Measurements from ENCODE around the gene EID1.

EID1 gene

DNA sequence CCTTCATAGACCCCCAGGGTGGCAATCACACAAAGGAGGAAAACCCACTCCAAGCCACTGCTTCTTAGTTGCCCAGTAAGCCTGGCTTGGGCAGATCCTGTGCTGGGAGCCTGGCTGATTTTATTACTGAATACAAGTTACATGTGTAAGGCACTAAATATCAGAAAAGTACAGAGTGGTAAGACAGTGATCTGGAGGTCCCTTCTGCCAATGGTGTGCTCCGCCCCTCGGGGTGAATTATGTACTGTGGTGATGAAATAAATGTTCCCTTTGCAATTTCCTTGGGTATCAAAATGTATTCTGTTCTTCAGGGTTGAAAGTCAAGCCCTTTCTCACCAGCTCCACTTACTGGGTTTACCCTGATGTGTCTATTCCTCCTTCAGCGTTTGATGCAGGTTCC lies 38.8 kb downstream of the EID1 start:
- no peak for TF ChIP-seq EZH2phosphoT487 (conservative IDR thresholded peaks at IDR 0.05; ENCODE audit: low read length)
- TF ChIP-seq, protein P1, sequence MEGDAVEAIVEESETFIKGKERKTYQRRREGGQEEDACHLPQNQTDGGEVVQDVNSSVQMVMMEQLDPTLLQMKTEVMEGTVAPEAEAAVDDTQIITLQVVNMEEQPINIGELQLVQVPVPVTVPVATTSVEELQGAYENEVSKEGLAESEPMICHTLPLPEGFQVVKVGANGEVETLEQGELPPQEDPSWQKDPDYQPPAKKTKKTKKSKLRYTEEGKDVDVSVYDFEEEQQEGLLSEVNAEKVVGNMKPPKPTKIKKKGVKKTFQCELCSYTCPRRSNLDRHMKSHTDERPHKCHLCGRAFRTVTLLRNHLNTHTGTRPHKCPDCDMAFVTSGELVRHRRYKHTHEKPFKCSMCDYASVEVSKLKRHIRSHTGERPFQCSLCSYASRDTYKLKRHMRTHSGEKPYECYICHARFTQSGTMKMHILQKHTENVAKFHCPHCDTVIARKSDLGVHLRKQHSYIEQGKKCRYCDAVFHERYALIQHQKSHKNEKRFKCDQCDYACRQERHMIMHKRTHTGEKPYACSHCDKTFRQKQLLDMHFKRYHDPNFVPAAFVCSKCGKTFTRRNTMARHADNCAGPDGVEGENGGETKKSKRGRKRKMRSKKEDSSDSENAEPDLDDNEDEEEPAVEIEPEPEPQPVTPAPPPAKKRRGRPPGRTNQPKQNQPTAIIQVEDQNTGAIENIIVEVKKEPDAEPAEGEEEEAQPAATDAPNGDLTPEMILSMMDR (IDR thresholded peaks at IDR 0.05; ENCODE audit: insufficient read depth, low read length, poor library complexity, severe bottlenecking), result no peak
- Histone ChIP-seq H3K4me3 (ENCODE audit: insufficient read depth, low read length, poor library complexity, severe bottlenecking) (no peak overlapping the region), H3K9me3 (ENCODE audit: insufficient read depth, low read length) (no peaks in the 10 kb centered on the region), H3K4me2 (ENCODE audit: low read depth, low read length, poor library complexity, severe bottlenecking) (no peak overlapping the region), H3K36me3 (ENCODE audit: low read length) (no peaks in the 10 kb centered on the region), H3K27ac (ENCODE audit: low read depth, low read length) (no peak overlapping the region), H2AFZ (ENCODE audit: low read depth, low read length, severe bottlenecking) (no peak overlapping the region), H4K20me1 (ENCODE audit: low read depth, low read length) (no peaks in the 10 kb centered on the region), H3K9me2 (replicated peaks; ENCODE audit: insufficient read depth, low read length) (no peaks in the 10 kb centered on the region), H3K9ac (ENCODE audit: low read length) (no peak overlapping the region), H3K27me3 (ENCODE audit: low read length) (no peaks in the 10 kb centered on the region), H3F3A (ENCODE audit: insufficient read depth) (no peaks in the 10 kb centered on the region), H3K79me2 (ENCODE audit: insufficient read depth, low read length) (no peaks in the 10 kb centered on the region)

DNA sequence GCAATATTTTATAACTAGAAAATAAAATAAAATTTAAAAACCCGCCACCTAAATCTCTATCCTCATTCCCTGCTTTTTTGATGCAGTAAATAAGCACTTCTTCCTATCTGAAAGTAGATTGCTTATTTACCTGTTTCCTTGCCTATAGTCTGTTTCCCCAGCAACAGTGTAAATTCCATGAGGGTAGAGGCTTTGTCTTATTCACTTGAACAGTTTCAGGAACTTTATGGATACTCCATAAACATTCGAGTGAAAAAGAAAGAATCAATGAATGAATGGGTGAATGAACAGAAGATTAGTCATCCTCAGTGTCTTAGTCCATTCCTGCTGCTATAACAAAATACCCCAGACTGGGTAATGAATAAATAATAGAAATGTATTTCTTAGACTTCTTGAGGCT lies 44.1 kb downstream of the EID1 start:
- Histone ChIP-seq H3F3A (ENCODE audit: insufficient read depth) (no peaks in the 10 kb centered on the region), H4K20me1 (ENCODE audit: low read depth, low read length) (no peaks in the 10 kb centered on the region), H3K4me2 (ENCODE audit: low read depth, low read length, poor library complexity, severe bottlenecking) (no peak overlapping the region), H3K79me2 (ENCODE audit: insufficient read depth, low read length) (no peaks in the 10 kb centered on the region), H3K4me3 (ENCODE audit: insufficient read depth, low read length, poor library complexity, severe bottlenecking) (no peak overlapping the region), H3K27me3 (ENCODE audit: low read length) (no peaks in the 10 kb centered on the region), H3K9me3 (ENCODE audit: insufficient read depth, low read length) (no peaks in the 10 kb centered on the region), H2AFZ (ENCODE audit: low read depth, low read length, severe bottlenecking) (no peak overlapping the region), H3K9ac (ENCODE audit: low read length) (no peak overlapping the region), H3K36me3 (ENCODE audit: low read length) (no peaks in the 10 kb centered on the region), H3K27ac (ENCODE audit: low read depth, low read length) (no peak overlapping the region), H3K9me2 (replicated peaks; ENCODE audit: insufficient read depth, low read length) (no peaks in the 10 kb centered on the region)
- TF ChIP-seq, protein P1 (IDR thresholded peaks at IDR 0.05; ENCODE audit: insufficient read depth, low read length, poor library complexity, severe bottlenecking), result no peak
- no peak for TF ChIP-seq EZH2phosphoT487 (conservative IDR thresholded peaks at IDR 0.05; ENCODE audit: low read length)

DNA sequence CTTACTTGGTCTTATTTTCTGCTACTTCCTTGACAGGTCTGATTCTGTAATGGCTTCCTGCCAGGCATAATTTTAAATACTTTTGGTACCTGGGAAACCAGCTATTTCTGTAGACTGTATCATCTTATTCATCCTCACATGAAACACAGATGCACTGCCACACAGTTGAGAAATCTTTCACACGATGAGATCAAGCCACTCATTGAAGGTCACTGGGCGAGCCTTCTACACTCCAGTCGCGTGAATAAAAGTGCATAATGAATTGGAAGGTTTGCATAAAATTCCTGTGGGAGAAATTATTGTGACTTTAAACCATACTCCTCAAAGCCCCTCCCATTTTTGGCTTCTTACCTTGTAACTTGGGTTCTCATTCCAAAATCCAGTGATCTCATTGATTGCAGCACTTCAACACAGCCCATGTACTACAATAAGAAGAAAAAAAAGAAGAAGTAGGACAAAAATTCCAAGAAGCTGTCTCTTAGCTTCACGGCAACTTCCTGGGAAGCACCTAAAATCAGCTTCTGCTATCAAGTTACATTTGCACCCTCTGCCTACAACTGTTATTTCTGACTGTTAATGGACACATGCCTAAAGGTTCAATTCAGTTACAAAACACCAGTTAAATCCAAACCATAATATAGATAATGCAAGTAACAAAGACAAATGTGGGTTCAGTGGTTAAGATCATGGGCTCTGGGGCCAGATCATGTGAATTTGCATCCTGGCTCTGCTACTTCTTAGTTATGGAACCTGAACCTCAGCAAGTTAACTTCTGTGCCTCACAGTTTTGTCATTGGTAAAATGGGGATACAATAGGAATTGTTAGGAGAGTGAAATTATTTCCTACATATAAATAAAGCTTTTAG lies 46.8 kb downstream of the EID1 start:
- H3K9me3 ChIP-seq (ENCODE audit: insufficient read depth, low read length), result no peaks in the 10 kb centered on the region
- TF ChIP-seq EZH2phosphoT487 (conservative IDR thresholded peaks at IDR 0.05; ENCODE audit: low read length), result no peak
- TF ChIP-seq, protein P1 (IDR thresholded peaks at IDR 0.05; ENCODE audit: insufficient read depth, low read length, poor library complexity, severe bottlenecking), result no peak
- H3K9ac ChIP-seq (ENCODE audit: low read length), result no peak overlapping the region
- H3K79me2 ChIP-seq (ENCODE audit: insufficient read depth, low read length), result no peaks in the 10 kb centered on the region
- no peaks in the 10 kb centered on the region for H3K27me3 ChIP-seq (ENCODE audit: low read length)
- H3K9me2 ChIP-seq (replicated peaks; ENCODE audit: insufficient read depth, low read length), result no peaks in the 10 kb centered on the region
- H3K4me3 ChIP-seq (ENCODE audit: insufficient read depth, low read length, poor library complexity, severe bottlenecking), result no peak overlapping the region
- H3K36me3 ChIP-seq (ENCODE audit: low read length), result no peaks in the 10 kb centered on the region
- H3K27ac ChIP-seq (ENCODE audit: low read depth, low read length), result no peak overlapping the region
- no peak overlapping the region for H3K4me2 ChIP-seq (ENCODE audit: low read depth, low read length, poor library complexity, severe bottlenecking)
- H2AFZ ChIP-seq (ENCODE audit: low read depth, low read length, severe bottlenecking), result no peak overlapping the region
- no peaks in the 10 kb centered on the region for H4K20me1 ChIP-seq (ENCODE audit: low read depth, low read length)
- H3F3A ChIP-seq (ENCODE audit: insufficient read depth), result no peaks in the 10 kb centered on the region

Measured in SU-DHL-6 (cell line).